Adrenal gland (tissue), 12 donors: ENCODE results near the gene EFCAB11. TPM values are rescaled to one million over a fixed set of nuclear protein-coding genes. Genes with fewer than 3 reads are reported as not detected.

Source experiments
- DNase-seq, 7 donors: peaks; one replicate each; pipeline ENCODE4 v3.0.0-alpha.2; 2019 to 2020
- H3K27ac ChIP-seq, 5 donors: fragments of 200-600 bp; sonication (generic) in 4 of 5; 1 replicate in 3 of 5; 2 replicates in 2 of 5; pipeline versions ENCODE4 v1.5.1 to v1.8.0; 2016 to 2020; ENCODE audit warnings: mild to moderate bottlenecking in 1 of 5
- H3K27me3 ChIP-seq: fragments of 200-600 bp; 2 replicates; pipeline ENCODE4 v1.8.0; 2021
- H3K36me3 ChIP-seq, 2 donors: fragments of 200-600 bp; replicated peaks in 1 of 2; 1 replicate in 1 of 2; 2 replicates in 1 of 2; pipeline versions ENCODE4 v1.5.1 to v1.8.0; 2018 to 2022
- H3K4me1 ChIP-seq, 2 donors: fragments of 200-600 bp; replicated peaks in 1 of 2; 1 replicate in 1 of 2; 2 replicates in 1 of 2; pipeline versions ENCODE4 v1.5.1 to v1.8.0; 2018 to 2021
- H3K4me3 ChIP-seq, 4 donors: fragments of 200-600 bp; sonication (generic) in 3 of 4; one replicate each; pipeline ENCODE4 v1.5.1; 2016 to 2018
- H3K9me3 ChIP-seq, 3 donors: fragments of 200-600 bp; sonication (generic) in 1 of 3; replicated peaks in 1 of 3; 1 replicate in 2 of 3; 2 replicates in 1 of 3; pipeline versions ENCODE4 v1.5.1 to v1.8.0; 2016 to 2021
- CTCF ChIP-seq, 6 experiments: fragments of 450-650 bp in 4 of 6; fragments of 200-600 bp in 2 of 6; sonication (generic) in 1 of 6; IDR thresholded peaks; 1 replicate in 5 of 6; 2 replicates in 1 of 6; pipeline versions ENCODE4 v1.5.1 to v1.8.0; 2016 to 2021; ENCODE audit warnings: antibody characterized with exemption in 6 of 6, mild to moderate bottlenecking in 2 of 6, moderate library complexity in 1 of 6
- POLR2A ChIP-seq, 2 donors: fragments of 450-650 bp; IDR thresholded peaks; one replicate each; pipeline ENCODE4 v1.6.1; 2017; ENCODE audit warnings: antibody characterized with exemption in 2 of 2, mild to moderate bottlenecking in 2 of 2, moderate library complexity in 1 of 2
- WGBS, 4 donors: extraction: QIAGEN DNeasy Blood & Tissue Kit in 2 of 4; methylation state at CpG; one replicate each; pipeline versions ENCODE4 v1.1.5 to v1.1.7; 2013 to 2017; 5-methylcytosine and 5-hydroxymethylcytosine counted together
- intact Hi-C, 2 donors: fragments of 100-400 bp; cut with DNase I; formaldehyde crosslinking; loops; one replicate each; pipeline versions ENCODE4 v1.14.1 to v1.15.0; 2022 to 2023
- polyA plus RNA-seq, 3 donors: library from polyadenylated mRNA; stranded (reverse); fragments of 200-250 nt in 2 of 3; fragments of 350-450 nt in 1 of 3; fragmentation: Illumina TruSeq in 1 of 3; extraction: RNeasy Lipid Tissue Mini Kit (QIAGEN cat#74804) in 1 of 3; gene quantifications; one replicate each; pipeline ENCODE4 v1.2.3, GENCODE V29; 2013 to 2014
- total RNA-seq, 9 donors: library from RNA; depleted of rRNA in 4 of 9; stranded (reverse); fragments of >200 nt in 4 of 9; fragments of 120-200 nt in 1 of 9; fragmentation: NEBNext Ultra II Directional in 1 of 9; extraction: Animal tissue kit (Norgen Biotek cat#: 25700) in 1 of 9; gene quantifications; one replicate each; pipeline versions ENCODE4 v1.1.0 to v1.2.4, GENCODE V29; 2013 to 2023
- donor health status: healthy with polysubstance abuse.
- donor health status: Bipolar disorder and iron deficiency.
- donor health status: DM: yes; HTN: yes; CAD: no.
- donor health status: DM: no; HTN: no; CAD: no.
- donor health status: DM: no; HTN: no; CAD: no.
- donor health status: DM: yes; HTN: yes; CAD: no.

EFCAB11 gene
- total and polyA plus RNA-seq, 12 donors = 4.0 to 16.9 (median 8.4) TPM

- H3K4me3 ChIP-seq = no peak overlapping the region
- H3K9me3 ChIP-seq = no peaks in the 10 kb centered on the region
- H3K27ac ChIP-seq = no peak overlapping the region
- H3K36me3 ChIP-seq = peaks cover 0 to 15% of the 10 kb centered on the region in 2 donors
- DNase-seq = no peak
- intact Hi-C loops = no loop called here
- no peaks in the 10 kb centered on the region for H3K4me1 ChIP-seq
- 95 to 98% (median 96%) methylated on average over 10 of the region's 10 CpGs for WGBS, 4 donors
- TF ChIP-seq POLR2A (IDR thresholded peaks at IDR 0.05) (no peak), CTCF (IDR thresholded peaks at IDR 0.05) (no peak)
- H3K27me3 ChIP-seq = no peaks in the 10 kb centered on the region
These were observed 8.9 kb upstream of the EFCAB11 start for GRCh38 chr14:89963288-89963978.

- 91 to 100% (median 95%) methylated on average over 3 of the region's 3 CpGs for WGBS, 4 donors
- no peak overlapping the region for H3K4me3 ChIP-seq
- peaks cover 6 to 9% of the 10 kb centered on the region in 2 donors for H3K4me1 ChIP-seq
- DNase-seq = no peak
- intact Hi-C loops = no loop called here
- H3K9me3 ChIP-seq = no peaks in the 10 kb centered on the region
- no peak for TF ChIP-seq POLR2A (IDR thresholded peaks at IDR 0.05)
- no peak for TF ChIP-seq CTCF (IDR thresholded peaks at IDR 0.05)
- no peaks in the 10 kb centered on the region for H3K27me3 ChIP-seq
- H3K36me3 ChIP-seq = peaks cover 0 to 11% of the 10 kb centered on the region in 2 donors
- H3K27ac ChIP-seq = no peak overlapping the region
These were observed 6.4 kb upstream of the EFCAB11 start for GRCh38 chr14:89960914-89961313.

- H3K27me3 ChIP-seq = no peaks in the 10 kb centered on the region
- no peak for DNase-seq
- intact Hi-C loops = no loop called here
- no peak for TF ChIP-seq CTCF (IDR thresholded peaks at IDR 0.05)
- no peak for TF ChIP-seq POLR2A (IDR thresholded peaks at IDR 0.05)
- H3K27ac ChIP-seq = no peak overlapping the region
- WGBS, 4 donors = 86 to 95% (median 87%) methylated on average over 3 of the region's 3 CpGs
- no peaks in the 10 kb centered on the region for H3K9me3 ChIP-seq
- peaks cover 0 to 11% of the 10 kb centered on the region in 2 donors for H3K36me3 ChIP-seq
- no peak overlapping the region for H3K4me3 ChIP-seq
- peaks cover 6 to 9% of the 10 kb centered on the region in 2 donors for H3K4me1 ChIP-seq
These were observed 5.4 kb upstream of the EFCAB11 start for GRCh38 chr14:89959853-89960445.

GRCh38 chr14:89958966-89959365 is 4.4 kb upstream of the EFCAB11 start:
- WGBS, 4 donors = 58 to 81% (median 73%) methylated on average over 1 of the region's 1 CpG

More at GRCh38 chr14:89958966-89959365, 4.4 kb upstream of the EFCAB11 start:
- no peak for TF ChIP-seq CTCF (IDR thresholded peaks at IDR 0.05)
- TF ChIP-seq POLR2A (IDR thresholded peaks at IDR 0.05) = no peak
- Histone ChIP-seq H3K36me3 (peaks cover 0 to 9% of the 10 kb centered on the region in 2 donors), H3K27ac (no peak overlapping the region), H3K4me1 (peaks cover 6 to 12% of the 10 kb centered on the region in 2 donors), H3K27me3 (no peaks in the 10 kb centered on the region), H3K9me3 (no peaks in the 10 kb centered on the region), H3K4me3 (no peak overlapping the region)
- intact Hi-C loops = no loop called here
- no peak for DNase-seq
